ENCODE results near the gene FAM240A. TPM values are rescaled to one million over a fixed set of nuclear protein-coding genes. Genes with fewer than 3 reads are reported as not detected.
A peak's percentile ranks its signal among the peaks of the same experiment; 100 is the strongest.

The FAM240A gene
- total and polyA plus RNA-seq, 7 donors = 0.01 to 0.96 (median 0.09) TPM; not detected in 3

DNA sequence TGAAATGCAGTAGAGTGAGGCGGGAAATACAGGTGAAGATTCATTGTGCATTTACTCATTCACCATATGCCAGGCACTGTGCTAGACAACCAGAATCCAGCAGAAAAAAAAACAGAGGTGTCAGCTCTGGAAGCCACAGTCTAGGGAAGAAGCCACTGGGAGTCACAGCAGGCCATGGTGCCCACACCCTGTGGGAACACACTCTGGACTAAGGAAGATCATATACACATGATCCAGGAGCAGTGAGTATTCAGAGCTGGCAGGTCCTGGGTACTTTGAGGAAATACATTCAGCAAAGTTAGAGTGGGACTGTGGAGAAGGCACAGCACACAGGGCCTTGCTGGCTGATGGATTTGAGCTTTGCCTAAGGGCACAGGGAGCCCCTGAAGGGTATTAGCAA, 14.8 kb downstream of the FAM240A start:
- 95 to 100% (median 97%) methylated on average over 1 of the region's 1 CpG for WGBS, 3 donors
- H3K36me3 ChIP-seq (ENCODE audit: insufficient read depth in 1 of 2, low read depth in 1 of 2) = no peaks in the 10 kb centered on the region
- intact Hi-C loops (cut with DNase I) = loop anchor here in 1 of 2 donors (5.0 kb wide), 1 partner anchor 65 kb away; no protein-coding TSS in a partner anchor
- no peaks in the 10 kb centered on the region for H3K9me3 ChIP-seq
- H3K27ac ChIP-seq = no peak overlapping the region
- DNase-seq (no peak), ATAC-seq (no peak)
- TF ChIP-seq CTCF (IDR thresholded peaks at IDR 0.05) = no peak
- no peak overlapping the region for H3K4me3 ChIP-seq
- H3K27me3 ChIP-seq (ENCODE audit: insufficient read depth in 3 of 3, low read length in 2 of 3) = no peaks in the 10 kb centered on the region
- peaks cover 12% of the 10 kb centered on the region for H3K4me1 ChIP-seq

DNA sequence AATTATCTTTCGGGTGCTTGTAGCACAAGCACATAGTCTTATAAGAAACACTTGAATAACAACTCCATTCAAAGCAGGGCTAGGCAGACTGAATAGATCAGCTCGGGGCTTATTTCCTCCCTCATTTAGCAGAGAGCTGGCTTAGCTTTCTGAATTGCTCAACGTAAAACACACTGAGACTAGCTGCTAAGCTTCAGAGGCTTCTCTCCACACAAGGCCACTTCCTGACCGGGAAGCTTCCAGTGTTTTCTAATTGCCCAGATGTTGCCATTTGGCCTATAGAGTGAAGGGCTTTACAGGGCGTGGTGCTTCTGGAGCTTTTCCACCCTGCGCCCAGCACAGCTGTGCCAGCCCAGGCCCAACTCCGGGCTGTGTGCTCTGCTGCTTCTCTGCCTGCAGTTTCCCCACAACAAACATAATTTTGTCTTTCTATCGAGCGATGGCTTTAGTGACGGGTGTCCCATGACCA, 16.6 kb downstream of the FAM240A start:
- ATAC-seq = peak in 3 of 4 donors; percentile 25 to 53 (median 42)
- Histone ChIP-seq H3K27me3 (ENCODE audit: insufficient read depth in 3 of 3, low read length in 2 of 3) (no peaks in the 10 kb centered on the region), H3K4me1 (peaks cover 12% of the 10 kb centered on the region), H3K36me3 (ENCODE audit: insufficient read depth in 1 of 2, low read depth in 1 of 2) (no peaks in the 10 kb centered on the region), H3K4me3 (peak overlapping the region; percentile 57), H3K9me3 (no peaks in the 10 kb centered on the region), H3K27ac (peak overlapping the region; percentile 86)
- intact Hi-C loops (cut with DNase I) = loop anchor here in 1 of 2 donors (5.0 kb wide), 1 partner anchor 67 kb away; no protein-coding TSS in a partner anchor
- WGBS, 3 donors = 42 to 53% (median 50%) methylated on average over 10 of the region's 10 CpGs
- DNase-seq = peak in 1 of 2 donors; percentile 55
- no peak for TF ChIP-seq CTCF (IDR thresholded peaks at IDR 0.05)

DNA sequence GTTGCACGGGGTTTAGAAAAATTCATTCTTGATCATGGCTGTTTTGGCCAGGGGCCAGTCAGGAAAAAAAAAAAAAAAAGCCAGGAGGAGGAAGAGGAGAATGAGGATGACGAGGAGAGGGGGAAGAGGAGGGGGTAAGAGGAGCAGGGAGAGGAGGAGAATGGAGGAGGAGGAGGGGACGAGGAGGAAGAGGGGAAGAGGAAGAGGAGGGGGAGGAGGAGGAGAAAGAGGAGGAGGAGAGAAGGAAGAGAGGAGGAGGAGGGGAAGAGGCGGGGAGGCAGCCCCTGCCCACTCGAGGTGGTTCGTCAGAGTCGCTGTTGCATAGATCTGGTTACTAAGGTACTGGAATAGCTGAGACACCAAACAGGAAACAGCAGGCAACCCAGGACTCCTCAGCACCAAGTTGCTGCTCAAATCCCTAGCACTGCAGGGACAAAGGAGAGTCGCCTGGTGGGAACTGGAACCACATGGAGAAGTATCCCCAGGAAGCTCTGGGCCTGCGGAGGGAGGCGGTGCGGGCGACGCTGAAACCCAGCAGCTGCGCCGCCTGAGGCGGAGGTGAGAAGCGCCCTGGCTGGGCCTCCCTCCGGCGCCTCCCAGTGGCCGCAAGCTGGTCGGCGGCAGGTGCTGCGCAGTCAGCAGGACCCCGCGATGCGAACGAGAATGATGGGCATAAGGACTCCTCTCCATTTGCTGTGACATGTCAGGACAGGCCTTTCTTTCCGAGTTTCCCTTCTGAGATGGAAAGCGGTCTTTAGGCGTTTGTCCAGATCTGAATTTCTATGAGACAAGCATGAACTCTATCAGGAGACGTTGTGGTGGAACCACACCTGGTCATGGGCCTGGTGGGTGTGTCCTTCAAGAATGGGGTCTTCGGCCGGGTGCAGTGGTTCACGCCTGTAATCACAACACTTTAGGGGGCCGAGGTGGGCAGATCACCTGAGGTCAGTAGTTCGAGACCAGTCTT, 17.5 kb downstream of the FAM240A start:
- H3K4me1 ChIP-seq = peaks cover 12% of the 10 kb centered on the region
- intact Hi-C loops (cut with DNase I) = loop anchor here (1.0 to 5.0 kb wide), 4 partner anchors 63 to 142 kb away; partner anchors contain the start of gene LRRC2 (in 1 of the 2)
- peak overlapping the region; percentile 57 for H3K4me3 ChIP-seq
- no peaks in the 10 kb centered on the region for H3K27me3 ChIP-seq (ENCODE audit: insufficient read depth in 3 of 3, low read length in 2 of 3)
- no peaks in the 10 kb centered on the region for H3K36me3 ChIP-seq (ENCODE audit: insufficient read depth in 1 of 2, low read depth in 1 of 2)
- 9 to 14% (median 10%) methylated on average over 36 of the region's 36 CpGs for WGBS, 3 donors
- peak; percentile 99 for TF ChIP-seq CTCF (IDR thresholded peaks at IDR 0.05)
- H3K9me3 ChIP-seq = no peaks in the 10 kb centered on the region
- peak overlapping the region; percentile 86 for H3K27ac ChIP-seq
- ATAC-seq = peak; percentile 95 to 97 (median 96)
- peak; percentile 82 to 93 for DNase-seq

DNA sequence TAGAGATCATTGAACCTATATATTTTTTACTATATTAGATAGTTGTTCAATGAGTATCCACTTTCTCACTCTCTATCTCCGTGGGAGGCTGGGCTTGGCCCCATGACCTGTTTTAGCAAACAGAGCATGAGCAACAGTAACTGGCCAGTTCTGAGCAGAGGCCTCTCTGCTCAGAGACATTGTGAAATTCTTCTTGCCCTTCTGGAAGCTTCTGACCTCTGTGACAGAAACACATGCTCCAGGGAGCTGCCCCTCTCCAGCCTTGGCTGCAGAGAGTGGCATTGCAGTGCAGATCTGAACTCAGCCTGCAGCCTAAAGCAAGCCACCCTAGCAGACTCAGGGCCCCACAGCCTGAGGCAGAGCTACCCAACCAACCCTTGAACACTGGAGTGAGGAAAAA, 20.5 kb downstream of the FAM240A start:
- Histone ChIP-seq H3K27ac (no peak overlapping the region), H3K36me3 (ENCODE audit: insufficient read depth in 1 of 2, low read depth in 1 of 2) (no peaks in the 10 kb centered on the region), H3K9me3 (no peaks in the 10 kb centered on the region), H3K4me3 (no peak overlapping the region), H3K4me1 (peaks cover 12% of the 10 kb centered on the region), H3K27me3 (ENCODE audit: insufficient read depth in 3 of 3, low read length in 2 of 3) (no peaks in the 10 kb centered on the region)
- intact Hi-C loops (cut with DNase I) = loop anchor here in 1 of 2 donors (5.0 kb wide), 1 partner anchor 65 kb away; the partner anchor contains the start of gene LRRC2
- no peak for TF ChIP-seq CTCF (IDR thresholded peaks at IDR 0.05)
- WGBS, 3 donors = 42 to 47% (median 45%) methylated on average over 1 of the region's 1 CpG
- peak in 3 of 4 donors; percentile 20 to 48 (median 44) for ATAC-seq
- peak in 1 of 2 donors; percentile 44 for DNase-seq
